ENCODE measurements around the gene SLC6A7.
"Not testable (repeated sequence)": the region's sequence is repeated elsewhere in the genome, so short reads cannot be mapped to it uniquely, and the experiment has no call there.

SLC6A7 gene

GRCh38 chr5:150245808-150246207 lies 55.9 kb downstream of the SLC6A7 start:
- TF ChIP-seq, protein P1, sequence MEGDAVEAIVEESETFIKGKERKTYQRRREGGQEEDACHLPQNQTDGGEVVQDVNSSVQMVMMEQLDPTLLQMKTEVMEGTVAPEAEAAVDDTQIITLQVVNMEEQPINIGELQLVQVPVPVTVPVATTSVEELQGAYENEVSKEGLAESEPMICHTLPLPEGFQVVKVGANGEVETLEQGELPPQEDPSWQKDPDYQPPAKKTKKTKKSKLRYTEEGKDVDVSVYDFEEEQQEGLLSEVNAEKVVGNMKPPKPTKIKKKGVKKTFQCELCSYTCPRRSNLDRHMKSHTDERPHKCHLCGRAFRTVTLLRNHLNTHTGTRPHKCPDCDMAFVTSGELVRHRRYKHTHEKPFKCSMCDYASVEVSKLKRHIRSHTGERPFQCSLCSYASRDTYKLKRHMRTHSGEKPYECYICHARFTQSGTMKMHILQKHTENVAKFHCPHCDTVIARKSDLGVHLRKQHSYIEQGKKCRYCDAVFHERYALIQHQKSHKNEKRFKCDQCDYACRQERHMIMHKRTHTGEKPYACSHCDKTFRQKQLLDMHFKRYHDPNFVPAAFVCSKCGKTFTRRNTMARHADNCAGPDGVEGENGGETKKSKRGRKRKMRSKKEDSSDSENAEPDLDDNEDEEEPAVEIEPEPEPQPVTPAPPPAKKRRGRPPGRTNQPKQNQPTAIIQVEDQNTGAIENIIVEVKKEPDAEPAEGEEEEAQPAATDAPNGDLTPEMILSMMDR (IDR thresholded peaks at IDR 0.05; ENCODE audit: insufficient read depth, low read length, missing control alignments): no peak
- POLR2A ChIA-PET: no interaction called here
- CTCF ChIA-PET: interaction anchor here (0.6 to 1.5 kb wide), 2 partner anchors 28 to 75 kb away, joined by 3 read pairs; no protein-coding TSS in a partner anchor
- no peak for DNase-seq (ENCODE audit: low read depth, low spot score)
- no peak overlapping the region for H3K4me3 ChIP-seq (ENCODE audit: low read depth, low read length)

DNA sequence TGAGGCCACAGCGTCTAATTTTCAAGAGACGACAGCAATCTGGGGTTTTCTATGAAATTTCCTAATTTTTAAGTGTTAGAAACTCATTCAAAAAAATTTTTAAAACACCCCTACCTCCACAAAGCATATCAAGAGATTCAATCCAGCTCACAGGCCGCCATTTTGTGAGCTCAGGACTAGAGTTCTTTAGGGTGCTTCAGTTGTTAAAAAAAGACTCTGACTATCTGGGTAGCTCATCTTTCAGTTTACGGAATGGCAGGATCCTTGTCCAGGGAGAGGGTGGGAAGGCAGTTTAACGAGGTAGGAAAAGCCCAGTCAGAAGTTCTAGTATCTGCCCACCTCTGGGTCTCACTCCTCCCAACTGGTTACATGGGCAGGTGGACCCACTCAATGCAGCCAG lies 56.6 kb downstream of the SLC6A7 start:
- H3K4me3 ChIP-seq (ENCODE audit: low read depth, low read length): no peak overlapping the region
- POLR2A ChIA-PET: no interaction called here
- TF ChIP-seq, protein P1 (IDR thresholded peaks at IDR 0.05; ENCODE audit: insufficient read depth, low read length, missing control alignments): no peak
- no peak for DNase-seq (ENCODE audit: low read depth, low spot score)
- CTCF ChIA-PET: interaction anchor here (1.1 to 1.6 kb wide), 3 partner anchors 29 to 104 kb away, joined by 3 to 4 read pairs (median 3); no protein-coding TSS in a partner anchor

GRCh38 chr5:150246835-150247234 lies 57.0 kb downstream of the SLC6A7 start:
- POLR2A ChIA-PET: no interaction called here
- H3K4me3 ChIP-seq (ENCODE audit: low read depth, low read length): no peak overlapping the region
- TF ChIP-seq, protein P1 (IDR thresholded peaks at IDR 0.05; ENCODE audit: insufficient read depth, low read length, missing control alignments): no peak
- CTCF ChIA-PET: interaction anchor here (1.1 to 1.6 kb wide), 3 partner anchors 29 to 103 kb away, joined by 3 to 4 read pairs (median 3); no protein-coding TSS in a partner anchor
- DNase-seq (ENCODE audit: low read depth, low spot score): no peak

- ChIA-PET POLR2A (no interaction called here), CTCF (interaction anchor here (1.6 kb wide), 1 partner anchor 103 kb away, joined by 4 read pairs; no protein-coding TSS in a partner anchor)
- TF ChIP-seq, protein P1 (IDR thresholded peaks at IDR 0.05; ENCODE audit: insufficient read depth, low read length, missing control alignments): no peak
Observed at GRCh38 chr5:150247726-150248125, 57.9 kb downstream of the SLC6A7 start.

GRCh38 chr5:150248493-150248892 lies 58.6 kb downstream of the SLC6A7 start:
- H3K4me3 ChIP-seq (ENCODE audit: low read depth, low read length); POLR2A ChIA-PET; DNase-seq (ENCODE audit: low read depth, low spot score): not testable (repeated sequence)
- CTCF ChIA-PET: interaction anchor here (1.0 to 1.4 kb wide), 2 partner anchors 14 to 396 kb away, joined by 3 read pairs; no protein-coding TSS in a partner anchor

More at GRCh38 chr5:150247726-150248125, 57.9 kb downstream of the SLC6A7 start:
- no peak for DNase-seq (ENCODE audit: low read depth, low spot score)
- no peak overlapping the region for H3K4me3 ChIP-seq (ENCODE audit: low read depth, low read length)

DNA sequence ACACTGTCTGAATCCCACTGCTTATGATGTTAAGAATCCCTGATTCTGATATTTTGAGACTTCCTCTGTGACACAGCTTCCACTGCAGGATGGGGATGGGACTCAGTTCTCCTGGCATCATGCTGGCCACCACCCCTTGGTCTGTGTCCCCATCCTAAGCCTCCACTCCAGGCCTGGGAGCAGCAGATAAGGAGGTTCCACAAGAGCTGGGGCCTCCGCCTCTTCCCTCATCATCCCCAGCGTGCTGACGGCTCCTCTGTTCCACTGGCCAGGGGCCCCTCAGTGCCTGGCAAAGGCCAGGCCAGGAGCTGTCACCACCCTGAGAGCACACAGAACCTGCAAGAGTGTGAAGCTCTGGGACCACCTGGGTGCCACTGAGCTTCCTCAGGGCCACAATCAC lies 59.1 kb downstream of the SLC6A7 start:
- POLR2A ChIA-PET: no interaction called here
- CTCF ChIA-PET: interaction anchor here (0.7 to 1.4 kb wide), 5 partner anchors 11 to 396 kb away, joined by 3 to 4 read pairs (median 3); no protein-coding TSS in a partner anchor
- TF ChIP-seq, protein P1 (IDR thresholded peaks at IDR 0.05; ENCODE audit: insufficient read depth, low read length, missing control alignments): no peak
- DNase-seq (ENCODE audit: low read depth, low spot score): no peak
- no peak overlapping the region for H3K4me3 ChIP-seq (ENCODE audit: low read depth, low read length)

GRCh38 chr5:150249744-150250143 lies 59.9 kb downstream of the SLC6A7 start:
- ChIA-PET CTCF (interaction anchor here (0.8 to 1.4 kb wide), 3 partner anchors 13 to 387 kb away, joined by 3 to 4 read pairs (median 3); no protein-coding TSS in a partner anchor), POLR2A (no interaction called here)
- TF ChIP-seq, protein P1 (IDR thresholded peaks at IDR 0.05; ENCODE audit: insufficient read depth, low read length, missing control alignments): no peak
- DNase-seq (ENCODE audit: low read depth, low spot score): no peak
- no peak overlapping the region for H3K4me3 ChIP-seq (ENCODE audit: low read depth, low read length)

All from AG04449 (cell line).